Effector memory CD4-positive, alpha-beta T cell (primary cell): Measurements from ENCODE around the gene FHL1.

Experiments
- DNase-seq, 3 donors: peaks; one replicate each; pipeline ENCODE4 v3.0.0-alpha.2; 2020
- H3K27ac ChIP-seq: 2 replicates; pipeline ENCODE4 v1.7.0; 2013; ENCODE audit warnings: mild to moderate bottlenecking, low read length, moderate library complexity; ENCODE audit not compliant: insufficient read depth, poor library complexity, severe bottlenecking
- H3K27me3 ChIP-seq: replicated peaks from 2 replicates; pipeline ENCODE4 v1.7.0; 2013; ENCODE audit warnings: mild to moderate bottlenecking, low read length; ENCODE audit not compliant: insufficient read depth, control insufficient read depth, poor library complexity, severe bottlenecking
- H3K36me3 ChIP-seq: 2 replicates; pipeline ENCODE4 v1.7.0; 2013; ENCODE audit warnings: mild to moderate bottlenecking, low read length, moderate library complexity; ENCODE audit not compliant: control insufficient read depth, insufficient read depth
- H3K4me1 ChIP-seq: 2 replicates; pipeline ENCODE4 v1.7.0; 2013; ENCODE audit warnings: low read length, mild to moderate bottlenecking; ENCODE audit not compliant: control insufficient read depth, insufficient read depth, poor library complexity, severe bottlenecking
- H3K4me3 ChIP-seq: 2 replicates; pipeline ENCODE4 v1.7.0; 2013; ENCODE audit warnings: low read length, low read depth, mild to moderate bottlenecking; ENCODE audit not compliant: insufficient read depth, poor library complexity, severe bottlenecking
- H3K9me3 ChIP-seq: 2 replicates; pipeline ENCODE4 v1.7.0; 2013; ENCODE audit warnings: mild to moderate bottlenecking, low read length, moderate library complexity; ENCODE audit not compliant: control insufficient read depth

FHL1 gene

DNA sequence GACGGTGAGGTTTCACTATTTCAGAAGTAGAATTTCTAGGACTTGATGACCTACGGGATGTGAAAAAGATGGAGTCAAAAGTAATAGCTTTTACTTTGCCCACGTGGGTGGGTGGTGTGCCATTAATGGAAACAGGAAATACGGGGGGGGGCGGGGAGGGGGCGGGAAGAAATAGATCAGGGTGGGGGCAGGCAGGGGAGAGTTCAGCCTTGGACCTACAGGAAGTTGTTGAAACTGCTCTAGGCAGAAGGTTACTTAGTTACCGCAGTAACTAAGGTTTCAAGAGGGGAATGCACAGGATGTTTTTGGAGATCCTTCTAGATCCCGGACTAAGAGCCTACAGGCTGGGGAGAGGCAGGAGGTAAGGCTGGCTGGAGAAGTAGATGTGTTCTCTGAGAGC lies 3.6 kb upstream of the FHL1 start:
- Histone ChIP-seq H3K4me3 (no peak overlapping the region), H3K9me3 (no peaks in the 10 kb centered on the region)
- no peak for DNase-seq

DNA sequence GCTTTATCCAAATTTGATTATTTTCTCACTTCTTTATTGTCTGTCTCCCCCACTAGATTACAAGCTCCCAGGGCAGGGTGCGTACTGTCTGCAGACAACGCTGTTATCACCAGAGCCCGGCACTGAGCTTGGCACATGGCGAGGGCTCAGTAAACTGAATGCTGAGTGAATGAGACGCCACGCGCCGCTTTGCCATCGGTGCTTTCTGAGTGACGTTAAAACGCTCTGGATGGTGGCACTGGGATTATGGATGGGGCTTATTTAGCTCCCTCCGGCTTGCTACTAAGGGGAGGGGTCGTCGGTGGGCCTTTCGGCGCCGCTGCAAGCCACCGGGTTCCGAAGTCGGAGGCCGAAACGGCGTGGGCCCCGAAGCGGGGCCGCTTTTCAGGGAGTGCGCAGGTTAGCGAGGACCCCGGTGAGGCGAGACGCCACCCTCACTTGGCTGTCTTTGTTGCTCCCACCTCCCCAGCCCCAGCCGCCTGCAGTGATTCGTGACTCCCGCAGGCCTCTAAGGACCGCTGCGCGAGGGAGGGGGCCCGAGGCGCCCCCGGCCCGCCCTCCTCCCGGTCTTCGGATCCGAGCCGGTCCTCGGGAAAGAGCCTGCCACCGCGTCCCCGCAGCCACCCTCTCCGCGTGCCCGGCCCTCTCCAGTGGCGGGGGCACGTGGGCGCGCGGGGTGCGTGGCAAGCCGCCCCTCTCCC lies 569 bp upstream of the FHL1 start:
- no peaks in the 10 kb centered on the region for H3K36me3 ChIP-seq
- no peak for DNase-seq
- H3K27ac ChIP-seq, result no peak overlapping the region
- no peaks in the 10 kb centered on the region for H3K27me3 ChIP-seq
- no peaks in the 10 kb centered on the region for H3K9me3 ChIP-seq
- H3K4me3 ChIP-seq, result peak overlapping the region; percentile 62
- no peaks in the 10 kb centered on the region for H3K4me1 ChIP-seq

More for the DNA sequence above, 3.6 kb upstream of the FHL1 start:
- Histone ChIP-seq H3K27ac (no peak overlapping the region), H3K36me3 (no peaks in the 10 kb centered on the region), H3K4me1 (no peaks in the 10 kb centered on the region), H3K27me3 (no peaks in the 10 kb centered on the region)

DNA sequence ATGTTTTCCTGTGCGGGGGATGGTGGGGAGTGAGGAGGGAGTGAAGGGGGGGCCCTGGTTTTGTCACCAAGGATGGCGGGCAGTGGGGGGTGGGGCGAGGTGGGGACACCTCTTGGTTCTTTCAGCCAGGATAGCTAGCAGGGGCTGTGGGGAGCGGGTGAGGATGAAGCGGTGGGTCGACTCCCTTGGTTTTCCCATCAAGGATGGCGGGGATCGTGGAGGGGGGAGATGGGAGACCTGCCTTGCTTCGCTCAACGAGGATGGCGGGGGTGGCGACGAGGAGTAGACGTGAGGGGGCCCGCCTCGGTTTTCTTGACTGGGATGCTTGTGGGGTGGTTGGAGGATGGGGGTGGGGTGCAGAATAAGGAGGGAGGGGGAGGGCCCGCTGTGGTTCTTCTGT lies 643 bp downstream of the FHL1 start:
- no peak for DNase-seq
- Histone ChIP-seq H3K4me1 (no peaks in the 10 kb centered on the region), H3K36me3 (no peaks in the 10 kb centered on the region), H3K27ac (peak overlapping the region; percentile 32), H3K27me3 (no peaks in the 10 kb centered on the region), H3K4me3 (peak overlapping the region; percentile 46), H3K9me3 (no peaks in the 10 kb centered on the region)

DNA sequence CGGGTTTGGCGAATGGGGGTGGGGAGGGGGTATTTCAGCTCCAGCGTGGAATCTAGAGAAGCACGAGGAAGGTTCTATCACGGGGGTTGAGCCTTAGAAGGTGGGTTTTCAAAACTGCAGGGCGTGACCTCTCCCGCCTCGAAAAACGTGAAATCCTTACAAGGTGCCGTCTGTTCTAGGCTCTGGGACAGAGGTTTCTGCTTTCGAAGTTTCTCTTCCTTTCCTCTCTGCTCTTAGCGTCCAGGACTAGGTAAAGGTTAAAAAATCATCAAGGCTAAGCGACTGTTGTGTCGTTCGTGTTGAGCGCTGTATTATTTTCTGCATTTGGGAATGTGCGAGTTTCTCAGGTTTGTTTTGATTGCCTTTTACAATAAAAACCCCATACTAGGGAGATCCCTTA lies 1.1 kb downstream of the FHL1 start:
- Histone ChIP-seq H3K9me3 (no peaks in the 10 kb centered on the region), H3K27me3 (no peaks in the 10 kb centered on the region), H3K27ac (no peak overlapping the region), H3K4me3 (no peak overlapping the region), H3K36me3 (no peaks in the 10 kb centered on the region), H3K4me1 (no peaks in the 10 kb centered on the region)
- no peak for DNase-seq

DNA sequence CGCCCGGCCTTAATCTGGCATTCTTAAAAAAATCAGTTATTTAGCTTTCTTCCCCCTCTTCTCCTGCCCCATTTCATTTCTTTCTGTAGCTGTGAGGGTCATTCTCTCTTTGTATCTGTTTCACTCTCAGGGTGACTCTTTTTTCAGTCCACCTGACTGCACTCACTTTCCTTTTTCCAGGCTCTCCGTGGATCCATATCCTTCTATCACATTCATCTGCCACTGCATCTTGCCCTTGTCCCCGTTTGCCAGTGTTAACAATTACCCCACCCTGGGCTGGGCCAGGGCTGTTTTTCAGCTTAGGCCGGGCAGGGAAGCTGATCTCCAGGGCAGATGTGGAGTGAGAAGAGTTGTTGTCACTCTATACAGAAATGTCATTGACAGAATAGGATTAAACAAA lies 7.7 kb downstream of the FHL1 start:
- Histone ChIP-seq H3K27ac (no peak overlapping the region), H3K4me1 (no peaks in the 10 kb centered on the region), H3K4me3 (no peak overlapping the region), H3K9me3 (no peaks in the 10 kb centered on the region), H3K36me3 (no peaks in the 10 kb centered on the region), H3K27me3 (no peaks in the 10 kb centered on the region)
- DNase-seq, result no peak

DNA sequence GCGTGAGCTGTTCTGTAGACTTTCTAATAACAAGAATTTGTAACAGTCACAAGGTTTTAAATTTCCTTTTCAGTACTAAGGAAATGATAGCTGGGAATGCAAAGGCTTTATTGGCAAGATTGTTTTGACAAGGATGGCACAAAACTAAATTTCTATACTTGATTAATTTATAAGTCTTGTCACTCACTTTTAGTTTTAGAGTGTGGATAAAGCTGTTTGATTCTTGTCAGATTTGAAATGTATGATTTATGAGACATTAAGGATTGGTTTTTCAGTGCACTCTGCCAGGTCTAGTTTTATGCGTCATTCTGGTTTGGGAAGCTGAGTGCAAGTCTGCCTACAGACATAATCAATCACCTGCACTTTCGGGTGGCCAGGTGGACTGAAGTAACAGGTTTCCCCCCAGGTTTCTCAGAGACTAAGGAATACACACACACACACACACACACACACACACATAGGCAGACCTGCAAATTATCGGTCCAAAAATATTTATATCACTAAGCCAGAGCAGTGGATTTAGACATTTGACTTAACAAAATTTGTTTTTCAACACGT lies 9.3 kb downstream of the FHL1 start:
- Histone ChIP-seq H3K27ac (no peak overlapping the region), H3K4me1 (no peaks in the 10 kb centered on the region), H3K27me3 (no peaks in the 10 kb centered on the region), H3K9me3 (no peaks in the 10 kb centered on the region), H3K4me3 (no peak overlapping the region), H3K36me3 (no peaks in the 10 kb centered on the region)
- no peak for DNase-seq

DNA sequence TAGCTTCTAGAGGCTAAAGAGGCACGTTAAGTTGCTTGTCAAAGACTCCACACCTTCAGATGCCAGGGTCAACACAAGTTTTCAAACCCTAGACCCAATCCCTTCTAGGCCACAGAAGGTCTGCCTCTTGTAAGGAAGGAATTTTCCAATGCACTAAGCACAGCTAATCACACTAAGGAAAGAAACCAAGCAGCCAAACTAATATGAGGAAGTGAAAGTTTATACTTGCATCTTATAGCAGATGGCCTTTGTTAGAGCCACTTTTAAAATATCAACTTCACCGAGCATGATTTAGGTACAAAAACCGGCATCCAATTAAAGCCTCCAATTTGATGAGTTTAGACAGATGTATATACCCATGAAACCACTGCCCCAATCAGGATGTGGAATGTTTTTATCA lies 9.9 kb downstream of the FHL1 start:
- H3K27me3 ChIP-seq, result no peaks in the 10 kb centered on the region
- no peaks in the 10 kb centered on the region for H3K9me3 ChIP-seq
- no peaks in the 10 kb centered on the region for H3K4me1 ChIP-seq
- no peaks in the 10 kb centered on the region for H3K36me3 ChIP-seq
- no peak for DNase-seq
- no peak overlapping the region for H3K27ac ChIP-seq
- H3K4me3 ChIP-seq, result no peak overlapping the region

DNA sequence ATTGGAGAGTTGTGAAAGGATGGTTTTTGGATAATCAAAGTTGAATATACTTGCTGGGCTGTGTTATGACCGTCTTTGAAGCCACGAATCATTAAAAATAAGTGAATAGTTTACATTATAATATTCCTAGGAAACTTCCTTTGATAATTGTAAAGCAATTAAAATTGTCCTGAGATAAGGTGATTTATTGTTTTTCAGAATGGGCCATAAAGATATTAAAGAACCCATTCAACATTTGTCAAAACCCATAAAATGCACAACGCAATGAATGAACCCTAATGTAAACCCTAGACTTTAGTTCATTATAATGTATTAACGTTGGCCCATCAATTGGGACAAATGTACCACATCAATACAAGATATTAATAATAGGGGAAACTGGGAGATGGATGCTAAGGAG lies 11.4 kb downstream of the FHL1 start:
- H3K4me3 ChIP-seq, result no peak overlapping the region
- H3K4me1 ChIP-seq, result no peaks in the 10 kb centered on the region
- DNase-seq, result no peak
- no peaks in the 10 kb centered on the region for H3K36me3 ChIP-seq
- no peaks in the 10 kb centered on the region for H3K9me3 ChIP-seq
- H3K27ac ChIP-seq, result no peak overlapping the region
- no peaks in the 10 kb centered on the region for H3K27me3 ChIP-seq

DNA sequence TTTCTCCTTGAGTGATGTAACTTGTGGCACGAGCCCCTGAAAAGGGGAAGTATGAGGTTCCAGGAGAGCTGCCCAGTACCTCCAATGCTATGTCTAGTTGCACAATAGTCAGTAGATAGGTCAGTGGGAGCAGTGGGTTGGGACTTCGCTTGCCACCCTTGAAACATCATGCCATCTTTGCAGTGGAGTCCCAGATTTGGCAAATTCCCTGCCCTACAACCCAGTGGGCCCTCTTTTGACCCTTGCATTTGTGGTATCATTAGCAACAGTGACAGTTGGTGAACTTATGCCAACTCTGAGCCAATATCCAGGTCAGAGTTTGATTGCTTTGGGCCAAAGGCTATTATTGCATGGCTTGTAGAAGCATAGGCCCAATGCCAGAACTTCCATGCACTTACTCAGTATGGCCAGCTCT lies 12.3 kb downstream of the FHL1 start:
- no peak for DNase-seq
- no peak overlapping the region for H3K27ac ChIP-seq
- no peak overlapping the region for H3K4me3 ChIP-seq
- no peaks in the 10 kb centered on the region for H3K36me3 ChIP-seq
- no peaks in the 10 kb centered on the region for H3K4me1 ChIP-seq
- H3K27me3 ChIP-seq, result no peaks in the 10 kb centered on the region
- H3K9me3 ChIP-seq, result no peaks in the 10 kb centered on the region

DNA sequence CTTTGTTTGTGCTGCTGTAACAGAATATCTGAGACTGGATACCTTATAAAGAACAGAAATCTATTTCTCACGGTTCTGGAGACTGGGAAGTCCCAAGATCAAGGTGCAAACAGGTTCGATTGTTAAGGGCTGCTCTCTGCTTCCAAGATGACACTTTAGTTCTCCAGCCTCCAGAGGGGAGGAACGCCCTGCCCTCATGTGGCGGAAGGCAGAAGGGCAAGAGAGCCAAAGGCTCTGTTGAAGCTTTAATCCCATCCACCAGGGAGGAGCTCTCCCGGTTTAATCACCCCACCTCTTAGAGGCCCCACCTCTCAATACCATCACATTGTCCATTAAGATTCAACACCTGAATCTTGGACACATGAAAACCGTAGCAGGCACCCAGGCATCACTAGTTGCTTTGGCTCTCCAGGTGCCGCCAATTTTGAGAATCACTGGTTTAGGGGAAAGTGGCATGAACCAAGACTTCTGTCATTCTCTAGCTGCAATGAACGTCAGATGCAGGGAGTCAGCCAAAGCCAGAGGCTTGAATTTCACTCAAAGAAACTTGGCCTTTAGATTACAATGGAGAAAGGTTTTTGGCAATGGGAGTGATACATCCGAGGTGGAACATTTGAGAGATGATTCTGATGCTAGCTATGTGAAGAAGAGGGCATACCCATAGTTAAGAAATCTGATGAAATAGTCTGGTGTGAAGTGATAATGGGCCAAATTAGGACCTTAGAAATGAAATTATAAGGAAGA lies 15.7 kb downstream of the FHL1 start:
- Histone ChIP-seq H3K9me3 (no peaks in the 10 kb centered on the region), H3K27ac (no peak overlapping the region), H3K4me1 (no peaks in the 10 kb centered on the region), H3K36me3 (no peaks in the 10 kb centered on the region), H3K27me3 (no peaks in the 10 kb centered on the region), H3K4me3 (no peak overlapping the region)
- no peak for DNase-seq
